Right lung (tissue), 5 donors: ENCODE results near the gene RTP5. TPM values are rescaled to one million over a fixed set of nuclear protein-coding genes. Genes with fewer than 3 reads are reported as not detected.
A peak's percentile ranks its signal among the peaks of the same experiment; 100 is the strongest.

Experiments used
- DNase-seq, 2 donors: peaks; one replicate each; pipeline ENCODE4 v3.0.0-alpha.2; 2013
- polyA plus RNA-seq, 5 donors: library from polyadenylated mRNA; unstranded; fragments of 120-200 nt; gene quantifications; one replicate each; pipeline versions ENCODE4 v1.2.1 to v1.2.3, GENCODE V29; 2013; ENCODE audit warnings: inconsistent platforms in 1 of 5, low replicate concordance in 1 of 5; ENCODE audit not compliant: insufficient read length in 5 of 5, insufficient read depth in 1 of 5

Gene RTP5
- polyA plus RNA-seq, 5 donors: not detected

DNA sequence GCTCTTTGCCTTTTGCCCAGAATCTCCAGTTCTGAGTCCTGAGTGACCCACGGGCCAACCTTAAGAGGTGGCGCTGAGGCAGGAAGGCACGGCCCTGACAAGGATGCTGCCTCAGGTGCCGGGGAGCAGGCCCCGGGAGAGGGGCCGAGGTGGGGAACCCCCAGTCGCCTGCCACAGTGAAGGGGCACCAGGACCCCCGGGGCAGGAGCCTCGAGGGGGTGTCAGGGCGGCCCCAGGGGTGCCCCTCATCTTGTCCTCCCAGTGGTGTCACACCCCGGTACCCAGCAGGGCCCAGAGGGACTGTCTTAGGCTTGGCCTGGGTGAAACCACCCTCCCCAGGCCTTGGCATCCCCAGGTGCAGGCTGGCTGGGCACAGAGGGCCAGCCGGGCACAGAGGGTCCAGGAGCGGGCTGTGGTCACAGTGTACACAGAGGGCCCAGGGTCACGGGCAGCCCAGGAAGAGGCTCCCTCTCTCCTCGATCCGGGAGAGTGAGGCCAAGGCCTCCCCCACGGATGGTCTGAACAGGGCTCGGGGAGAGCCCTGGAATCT, 11.9 kb upstream of the RTP5 start:
- no peak for DNase-seq

DNA sequence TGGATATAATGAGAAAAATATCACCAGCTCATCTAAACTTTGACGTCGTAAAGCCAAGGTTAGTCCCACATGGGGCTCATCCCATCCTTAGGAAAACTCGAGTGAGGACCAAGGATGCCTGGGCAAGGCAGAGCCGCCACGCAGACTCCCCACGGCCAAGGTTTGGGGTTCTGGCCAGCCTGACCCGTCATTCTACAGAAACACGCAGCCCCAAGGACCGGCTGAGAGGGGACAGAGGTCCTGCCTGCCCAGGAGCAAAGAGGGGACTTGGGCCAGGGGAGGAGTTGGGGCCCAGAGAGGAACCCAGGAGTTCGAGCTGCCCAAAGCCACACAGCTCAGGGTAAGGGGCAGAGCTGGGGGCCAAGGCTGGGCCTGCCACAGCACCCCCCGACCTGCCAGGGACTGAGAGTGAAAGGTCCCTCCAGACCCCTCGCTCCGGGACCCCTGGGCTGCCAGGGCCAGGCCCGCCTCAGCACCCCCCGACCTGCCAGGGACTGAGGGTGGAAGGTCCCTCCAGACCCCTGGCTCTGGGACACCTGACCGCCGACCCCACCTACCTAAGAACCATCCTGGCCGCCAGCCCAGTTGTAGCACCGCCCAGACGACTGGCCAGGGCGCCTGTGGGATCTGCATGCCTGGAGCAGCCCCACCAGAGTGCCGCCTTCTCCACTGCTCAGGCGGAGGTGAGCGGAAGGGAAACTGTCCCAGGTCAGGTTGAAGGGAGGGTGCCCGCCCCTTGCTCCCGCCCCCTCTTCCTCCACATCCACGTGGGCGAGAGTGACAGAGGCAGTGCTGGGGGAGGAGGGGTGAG, 11.1 kb upstream of the RTP5 start, which contains the start of gene PDCD1:
TSS of gene PDCD1 (minus strand) at position 689 of the 811 bp plus-strand sequence. CDS start at position 633, 56 bp downstream.
- no peak for DNase-seq

DNA sequence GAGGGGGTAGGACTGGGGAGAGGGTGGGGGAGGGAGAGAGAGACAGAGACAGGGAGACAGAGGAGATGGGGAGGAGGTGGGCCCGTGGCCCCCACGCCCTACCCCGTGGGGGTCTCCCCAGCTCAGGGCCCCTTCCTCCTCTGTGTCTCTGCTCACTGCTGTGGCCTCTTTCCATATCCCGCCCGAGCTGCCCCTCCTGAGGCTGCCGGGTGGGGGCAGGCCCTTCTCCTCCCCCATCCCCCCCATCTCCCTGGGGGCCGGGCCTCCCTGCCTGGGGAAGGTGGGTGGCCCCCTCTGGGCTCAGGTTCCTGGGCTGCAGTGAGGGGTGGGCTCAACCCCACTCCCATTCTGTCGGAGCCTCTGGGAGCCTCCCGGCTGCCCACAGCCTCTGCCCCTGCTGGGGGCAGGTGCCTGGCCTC, 10.5 kb upstream of the RTP5 start:
- no peak for DNase-seq

DNA sequence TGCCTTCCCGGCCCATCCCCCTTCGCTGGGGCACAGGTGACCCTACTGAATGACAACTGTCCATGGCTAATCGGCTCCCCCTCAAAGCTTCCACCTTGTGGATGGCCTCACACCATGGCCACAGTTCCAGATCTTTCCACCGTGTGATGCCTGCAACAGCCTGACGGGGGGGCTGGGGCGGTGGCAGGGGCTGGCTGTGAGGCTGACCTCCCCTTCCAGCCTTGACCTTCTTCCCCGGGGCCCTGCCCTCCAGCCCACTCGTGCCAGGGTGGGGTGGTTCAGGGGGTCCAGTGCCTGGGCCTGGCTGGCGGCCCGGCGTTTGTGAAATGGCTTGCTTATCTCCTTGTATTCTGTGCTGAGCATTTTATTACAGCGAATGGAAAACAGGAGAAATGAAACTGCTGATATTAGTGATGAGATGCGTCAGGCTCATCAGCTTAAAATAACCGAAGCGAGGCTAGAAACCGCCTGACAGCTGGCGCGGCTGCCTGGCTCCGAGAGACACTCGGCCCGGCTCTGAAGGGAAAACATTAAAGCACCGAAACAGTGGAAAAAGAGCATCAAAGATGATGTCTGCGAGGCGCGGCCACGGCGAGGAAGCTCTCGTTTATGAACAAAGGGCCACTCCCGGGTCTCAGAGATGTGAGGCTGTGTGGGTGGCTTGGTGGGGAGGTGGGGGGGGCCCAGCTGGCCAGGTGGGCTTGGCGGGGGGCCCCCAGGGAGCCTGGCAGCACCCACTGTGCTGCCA, 9.9 kb upstream of the RTP5 start:
- peak; percentile 49 to 72 for DNase-seq

DNA sequence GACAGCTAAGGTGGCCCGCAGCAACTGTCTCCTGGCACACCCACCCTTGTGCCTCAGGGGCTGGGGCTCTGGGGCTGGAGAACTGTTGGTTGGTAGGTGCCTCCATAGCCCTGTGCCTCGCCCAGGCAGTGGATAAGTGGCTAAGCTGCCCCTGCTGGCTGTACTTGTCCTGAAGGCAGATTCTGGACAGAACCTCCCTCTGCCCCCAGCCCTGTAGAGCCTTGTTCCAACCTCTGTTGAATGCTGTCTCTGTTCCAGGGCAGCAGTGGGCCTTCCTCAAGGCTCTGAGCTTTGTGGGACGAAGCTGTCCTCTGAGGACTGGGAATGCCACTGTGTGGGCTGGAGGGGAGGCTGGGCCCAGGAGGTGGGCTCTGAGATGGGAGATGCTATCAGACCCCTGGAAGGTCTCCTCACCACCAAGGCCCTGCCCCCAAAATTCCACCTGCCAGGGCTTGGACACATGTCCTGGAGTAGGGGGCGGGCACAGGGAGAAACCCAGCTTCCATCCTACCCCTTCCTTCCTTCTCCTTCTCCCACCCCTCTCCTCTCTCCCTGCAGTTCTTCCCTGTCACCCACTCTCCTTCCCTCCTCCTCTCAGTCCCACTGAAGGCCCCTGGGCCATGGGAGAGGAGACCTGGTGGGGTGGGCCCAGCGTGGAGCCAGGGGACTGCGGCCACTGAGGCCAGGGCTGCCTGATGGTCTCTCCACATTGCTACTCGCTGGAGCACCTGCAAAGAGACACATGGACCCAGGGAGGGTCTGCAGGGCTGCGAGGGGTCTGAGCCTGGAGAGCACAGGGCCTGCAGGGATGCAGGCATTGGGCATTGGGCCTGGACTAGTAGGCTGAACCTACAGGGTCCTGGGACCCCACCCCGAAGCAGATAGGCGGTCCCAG, 9.1 kb upstream of the RTP5 start:
- no peak for DNase-seq

DNA sequence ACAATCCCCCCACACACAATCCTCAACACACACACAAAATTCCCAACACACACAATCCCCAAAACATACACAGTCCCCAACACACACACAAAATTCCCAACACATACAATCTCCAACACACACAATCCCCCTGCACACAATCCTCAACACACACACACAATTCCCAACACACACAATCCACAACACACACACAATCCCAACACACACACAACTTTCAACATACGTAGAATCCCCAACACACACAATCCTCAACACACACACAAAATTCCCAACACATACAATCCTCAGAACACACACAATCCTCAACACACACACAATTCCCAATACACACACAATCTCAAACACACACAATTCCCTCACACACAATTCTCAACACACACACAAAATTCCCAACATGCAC, 8.3 kb upstream of the RTP5 start:
- DNase-seq: no peak

DNA sequence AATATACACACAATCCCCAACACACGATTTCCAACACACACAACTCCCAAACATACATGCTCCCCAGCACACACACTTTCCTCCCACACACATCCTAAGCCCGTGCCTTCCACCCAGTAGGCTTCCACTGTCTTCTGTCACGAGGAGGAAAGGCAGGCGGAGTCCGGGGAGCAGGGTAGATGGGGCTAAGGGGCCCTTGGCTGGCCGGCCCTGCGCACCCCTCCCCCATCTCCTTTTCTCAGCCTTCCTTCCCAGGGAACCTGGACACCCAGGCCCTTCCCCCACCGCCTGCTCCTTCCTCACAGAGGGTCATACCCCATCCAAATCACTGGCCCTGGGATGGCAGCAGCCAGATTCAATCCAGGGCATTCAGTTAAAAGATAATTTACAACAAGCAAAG, 7.4 kb upstream of the RTP5 start:
- no peak for DNase-seq

DNA sequence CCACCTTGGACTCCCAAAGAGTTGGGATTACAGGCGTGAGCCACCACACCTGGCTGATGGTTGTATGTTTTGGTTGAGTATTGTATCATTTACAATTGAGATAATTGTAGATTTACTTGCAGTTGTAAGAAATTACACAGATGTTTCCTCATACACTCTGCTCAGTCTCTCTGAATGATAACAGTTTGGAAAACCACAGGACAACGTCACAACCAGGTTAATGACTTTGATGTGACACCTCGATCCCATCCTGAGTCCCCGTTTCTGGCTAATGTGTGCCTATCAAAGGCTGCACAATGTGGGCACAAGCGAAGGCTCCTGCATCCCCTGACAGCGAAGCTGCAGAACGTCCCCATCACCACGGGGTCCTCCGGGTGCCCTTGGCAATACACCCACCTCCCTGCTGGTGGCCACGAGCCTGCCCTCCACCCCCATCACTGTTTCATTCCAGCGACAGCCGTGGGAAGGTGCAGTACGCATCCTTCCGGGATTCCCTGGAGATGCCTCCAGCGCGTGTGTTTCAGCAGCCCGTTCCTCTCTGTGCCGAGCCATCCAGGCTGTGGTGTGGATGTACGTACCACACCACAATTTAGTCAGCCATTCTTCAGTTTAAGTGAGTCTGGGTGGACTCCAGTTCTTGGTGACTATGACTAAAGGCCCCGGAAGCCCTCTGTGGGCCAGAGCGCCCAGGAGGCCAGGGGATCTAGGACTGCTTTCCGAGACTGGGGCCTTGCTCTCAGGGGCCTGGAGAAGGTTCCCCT, 6.6 kb upstream of the RTP5 start:
- DNase-seq: no peak

DNA sequence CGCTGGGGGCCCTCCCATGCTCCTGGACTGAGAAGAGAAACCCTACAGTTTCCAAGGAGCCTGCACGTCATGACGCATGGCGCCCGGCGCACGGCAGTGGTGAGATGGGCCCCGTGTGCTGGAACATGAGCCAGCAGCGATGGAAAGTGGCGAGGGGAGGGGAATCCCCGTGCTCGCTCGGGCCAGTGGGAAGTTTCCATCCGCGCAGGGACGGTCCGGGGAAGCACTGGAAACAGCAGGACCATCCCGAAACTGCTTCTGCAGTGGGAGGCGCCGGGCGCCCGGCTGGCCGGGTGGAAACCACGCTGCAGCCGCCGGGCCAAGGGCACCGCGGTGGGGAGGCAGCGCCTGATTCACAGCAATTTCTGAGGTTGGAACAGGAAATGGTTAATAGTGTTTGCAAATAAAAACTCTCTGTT, 6.0 kb upstream of the RTP5 start:
- DNase-seq: peak in 1 of 2 donors; percentile 19

DNA sequence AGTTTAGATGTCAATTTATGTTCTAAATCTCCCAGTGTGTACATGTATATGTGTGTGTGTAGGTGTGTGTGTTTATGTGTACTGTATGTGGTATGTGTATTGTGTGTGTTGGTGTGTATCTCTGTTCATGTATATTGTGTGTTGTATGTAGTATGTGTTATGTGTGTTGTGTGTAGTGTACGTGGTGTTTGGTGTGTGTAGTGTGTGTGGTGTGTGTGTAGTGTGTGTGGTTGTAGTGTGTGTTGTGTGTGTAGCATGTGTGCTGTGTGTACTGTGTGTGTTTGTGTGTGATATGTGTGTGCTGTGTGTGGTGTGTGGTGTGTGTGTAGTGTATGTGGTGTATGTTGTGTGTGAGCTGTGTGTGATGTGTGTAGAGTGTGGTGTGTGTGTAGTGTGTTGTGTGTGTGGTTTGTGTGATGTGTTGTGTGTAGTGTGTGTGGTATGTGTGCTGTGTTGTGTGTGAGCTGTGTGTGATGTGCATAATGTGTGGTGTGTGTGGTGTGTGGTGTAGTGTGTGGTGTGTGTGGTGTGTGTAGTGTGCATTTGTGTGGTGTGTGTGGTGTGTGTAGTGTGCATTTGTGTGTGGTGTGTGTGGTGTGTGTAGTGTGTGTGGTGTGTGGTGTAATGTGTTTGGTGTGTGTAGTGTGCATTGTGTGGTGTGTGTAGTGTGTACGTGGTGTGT, 5.2 kb upstream of the RTP5 start:
- DNase-seq: no peak

DNA sequence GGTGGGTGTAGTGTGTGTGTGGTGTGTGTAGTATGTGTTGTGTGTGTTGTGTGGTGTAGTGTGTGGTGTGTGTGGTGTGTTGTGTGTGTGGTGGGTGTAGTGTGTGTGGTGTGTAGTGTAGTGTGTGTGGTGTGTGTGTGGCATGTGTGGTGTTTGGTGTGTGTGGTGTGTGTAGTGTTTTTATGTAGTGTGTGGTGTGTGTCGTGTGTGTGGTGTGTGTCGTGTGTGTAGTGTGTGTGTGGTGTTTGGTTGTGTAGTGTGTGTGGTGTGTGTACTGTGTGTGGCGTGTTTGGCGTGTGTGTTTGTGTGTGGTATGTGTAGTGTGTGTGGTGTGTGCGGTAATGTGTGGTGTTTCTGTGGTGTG, 4.7 kb upstream of the RTP5 start:
- no peak for DNase-seq

DNA sequence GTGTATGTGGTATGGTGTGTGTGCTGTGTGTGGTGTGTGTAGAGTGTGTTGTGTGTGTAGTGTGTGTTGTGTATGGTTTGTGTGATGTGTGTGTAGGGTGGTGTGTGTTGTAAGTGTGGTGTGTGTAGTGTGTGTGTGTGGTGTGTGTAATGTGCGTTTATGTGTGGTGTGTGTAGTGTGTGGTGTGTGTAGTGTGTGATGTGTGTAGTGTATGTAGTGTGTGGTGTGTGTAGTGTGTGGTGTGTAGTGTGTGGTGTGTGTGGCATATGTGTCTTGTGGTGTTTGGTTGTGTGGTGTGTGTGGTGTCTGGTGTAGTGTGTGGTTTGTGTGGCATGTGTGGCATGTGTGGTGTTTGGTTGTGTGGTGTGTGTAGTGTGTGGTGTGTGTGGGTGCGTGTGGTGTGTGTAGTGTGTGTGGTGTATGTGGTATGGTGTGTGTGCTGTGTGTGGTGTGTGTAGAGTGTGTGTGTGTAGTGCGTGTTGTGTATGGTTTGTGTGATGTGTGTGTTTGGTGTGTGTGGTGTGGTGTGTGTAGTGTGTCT, 4.0 kb upstream of the RTP5 start:
- no peak for DNase-seq

DNA sequence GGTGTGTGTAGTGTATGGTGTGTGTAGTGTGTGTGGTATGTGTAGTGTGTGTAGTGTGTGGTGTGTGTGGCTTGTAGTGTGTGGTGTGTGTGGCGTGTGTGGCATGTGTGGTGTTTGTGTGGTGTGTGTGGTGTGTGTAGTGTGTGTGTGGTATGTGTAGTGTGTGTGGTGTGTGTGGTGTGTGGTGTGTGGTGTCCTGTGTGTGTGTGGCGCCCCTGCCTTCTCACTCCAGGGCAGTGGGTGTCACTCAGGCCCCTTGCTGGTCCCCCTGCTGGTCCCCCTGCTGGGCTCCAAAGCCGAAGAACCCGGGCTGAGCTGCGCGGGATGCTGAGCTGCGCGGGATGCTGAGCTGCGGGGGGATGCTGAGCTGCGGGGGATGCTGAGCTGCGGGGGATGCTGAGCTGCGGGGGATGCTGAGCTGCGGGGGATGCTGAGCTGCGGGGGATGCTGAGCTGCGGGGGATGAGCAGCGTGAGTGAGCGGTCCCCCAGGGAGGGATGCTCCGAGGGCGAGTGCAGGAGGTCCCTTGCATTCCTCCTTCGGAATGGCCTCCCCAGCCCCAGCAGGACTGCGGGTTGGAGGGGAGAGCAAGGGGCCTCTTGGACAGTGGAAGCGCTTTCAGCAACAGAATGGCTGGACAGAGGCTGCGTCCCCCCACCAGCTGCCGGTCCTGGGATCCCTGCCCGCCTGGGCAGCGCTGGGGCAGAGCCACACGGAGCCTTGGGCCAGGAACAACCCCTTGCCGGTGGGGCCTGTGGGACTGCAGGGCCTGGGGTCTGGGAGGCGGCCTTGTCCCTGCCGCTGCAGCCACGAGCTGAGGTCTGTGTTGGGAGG, 3.4 kb upstream of the RTP5 start:
- DNase-seq: no peak

DNA sequence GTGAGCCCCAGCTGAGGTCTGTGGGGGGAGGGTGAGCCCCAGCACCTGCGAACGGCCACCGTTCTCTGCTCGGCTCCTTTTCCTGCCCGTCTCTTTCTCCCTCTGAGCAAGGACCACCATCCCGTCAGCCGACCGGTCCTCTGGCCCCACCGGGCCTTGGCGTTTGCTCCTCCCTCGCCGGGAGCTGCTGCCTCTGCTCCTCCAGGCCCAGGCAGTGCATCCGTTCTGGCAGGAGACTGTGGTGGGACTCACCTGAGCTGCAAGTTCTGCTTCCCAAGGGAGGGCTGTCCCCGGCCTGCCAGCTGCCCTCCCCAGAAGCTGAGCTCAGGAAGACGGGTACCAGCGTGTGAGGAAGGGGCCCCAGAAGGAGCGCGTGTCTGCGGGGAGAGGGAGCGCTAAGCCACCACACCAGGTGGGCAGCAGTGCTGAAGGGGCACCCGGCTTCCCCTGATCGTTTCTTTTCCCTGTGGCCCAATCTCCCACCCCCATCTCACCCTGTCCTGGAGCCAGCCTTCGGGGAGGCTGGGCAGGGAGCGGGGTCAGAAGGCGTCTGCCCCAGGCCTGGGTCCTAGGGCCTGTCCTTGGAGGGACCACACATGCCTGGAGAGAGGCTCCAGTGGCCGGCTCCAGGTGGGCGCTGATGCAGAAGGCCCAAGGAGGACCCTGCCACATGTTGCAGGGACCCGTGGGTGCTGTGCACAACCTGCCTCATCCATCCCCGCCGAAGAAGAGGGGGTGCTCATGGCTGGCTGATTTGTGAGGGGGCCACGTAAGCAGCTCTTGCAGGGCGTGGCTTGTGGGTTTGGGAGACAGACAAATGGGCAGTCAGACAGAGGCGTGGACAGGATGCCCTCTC, 2.5 kb upstream of the RTP5 start:
- no peak for DNase-seq

DNA sequence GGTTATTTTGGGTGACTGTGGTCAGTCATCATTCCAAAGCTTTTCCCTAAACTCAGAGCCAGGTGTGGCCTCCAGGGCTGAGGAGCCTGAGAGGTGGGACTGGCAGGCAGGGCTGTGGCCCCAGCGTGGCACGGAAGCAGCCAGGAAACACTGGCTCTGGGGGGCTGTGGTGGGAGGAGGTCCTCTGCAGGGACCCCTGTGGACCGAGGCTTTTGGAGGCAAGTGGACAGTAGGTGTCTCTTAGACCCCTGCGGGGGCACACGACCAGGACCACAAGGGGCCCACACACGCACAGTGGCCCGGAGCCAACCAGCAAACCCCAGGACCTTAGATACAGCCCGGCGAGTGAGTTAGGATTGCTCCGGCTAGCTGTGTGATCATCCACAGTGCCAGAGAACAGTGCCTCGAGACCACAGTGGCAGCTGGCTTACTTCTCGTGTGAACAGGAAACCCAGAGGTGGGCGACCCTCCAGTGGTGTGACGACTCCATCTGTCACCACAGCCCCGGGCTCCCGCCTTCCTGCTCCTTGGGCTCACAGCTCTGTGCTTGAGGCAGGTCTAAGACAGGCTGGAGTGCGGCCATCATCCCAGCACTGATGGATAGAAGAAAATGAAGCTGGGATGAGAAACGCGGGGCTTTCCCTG, 1.6 kb upstream of the RTP5 start:
- no peak for DNase-seq

DNA sequence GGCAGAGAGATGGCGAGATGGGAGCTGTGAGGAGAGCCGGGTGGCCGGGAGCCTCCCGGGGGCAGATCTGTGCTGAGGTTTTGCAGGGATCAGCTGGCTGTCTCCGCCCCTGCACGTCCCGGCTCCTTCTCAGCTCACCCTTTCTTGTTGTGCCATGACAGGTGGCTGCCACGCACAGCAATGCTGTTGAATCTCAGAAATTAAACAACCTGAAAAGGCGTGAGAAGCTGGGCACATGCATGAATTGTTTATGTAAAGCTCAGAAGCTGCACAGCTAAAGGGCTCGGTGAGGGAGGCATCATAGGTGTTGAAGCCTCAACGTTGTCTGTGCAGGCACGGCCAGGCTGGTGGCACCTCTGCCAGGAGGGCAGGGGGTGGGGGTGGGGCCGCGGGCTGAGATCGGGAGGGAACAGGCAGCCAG, 858 bp upstream of the RTP5 start:
- DNase-seq: no peak

DNA sequence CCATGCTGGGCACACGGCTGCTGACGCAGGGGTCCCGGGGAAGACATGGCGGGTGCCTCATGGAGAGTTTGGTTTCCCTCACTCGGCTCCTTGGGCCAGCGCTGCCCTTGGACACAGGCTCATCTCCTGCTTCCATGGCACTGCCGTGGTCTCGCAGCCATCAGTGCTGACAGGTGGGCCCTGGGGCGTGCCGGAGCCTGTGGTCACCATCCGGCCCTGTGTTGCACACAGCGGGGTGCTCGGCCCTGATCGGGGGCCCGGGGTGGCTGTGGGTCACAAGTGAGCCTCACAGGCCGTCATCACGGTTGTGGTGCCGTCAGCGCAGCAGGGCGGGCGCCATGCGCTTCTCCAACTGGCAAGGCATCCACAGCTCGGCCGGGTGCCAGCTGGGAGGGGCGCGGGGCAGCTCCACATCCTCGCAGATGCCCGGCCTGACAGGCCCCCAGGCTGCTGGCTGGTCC, 582 bp downstream of the RTP5 start:
- DNase-seq: no peak
